Liver (tissue), 9 donors: ENCODE results near the gene URB1. TPM values are rescaled to one million over a fixed set of nuclear protein-coding genes. Genes with fewer than 3 reads are reported as not detected.

ENCODE experiments used
- DNase-seq: peaks from one replicate; pipeline ENCODE4 v3.0.0-alpha.2; 2017; ENCODE audit warnings: low spot score
- H3K27ac ChIP-seq, 2 donors: one replicate each; pipeline ENCODE4 v1.7.0; 2013; ENCODE audit warnings: inconsistent platforms in 2 of 2, low read length in 2 of 2, control low read depth in 1 of 2, low read depth in 1 of 2, mild to moderate bottlenecking in 1 of 2
- H3K27me3 ChIP-seq, 4 donors: one replicate each; pipeline versions ENCODE4 v1.6.1 to v1.7.0; 2013; ENCODE audit warnings: low read length in 3 of 4, inconsistent platforms in 1 of 4, mild to moderate bottlenecking in 1 of 4, moderate library complexity in 1 of 4; ENCODE audit not compliant: control insufficient read depth in 4 of 4, insufficient read depth in 4 of 4
- H3K36me3 ChIP-seq, 4 donors: one replicate each; pipeline versions ENCODE4 v1.6.1 to v1.7.0; 2013; ENCODE audit warnings: low read length in 3 of 4, mild to moderate bottlenecking in 3 of 4, low read depth in 1 of 4, moderate library complexity in 1 of 4; ENCODE audit not compliant: control insufficient read depth in 4 of 4, insufficient read depth in 3 of 4
- H3K4me1 ChIP-seq, 4 donors: one replicate each; pipeline versions ENCODE4 v1.6.1 to v1.7.0; 2013; ENCODE audit warnings: low read length in 3 of 4, mild to moderate bottlenecking in 3 of 4, moderate library complexity in 1 of 4; ENCODE audit not compliant: control insufficient read depth in 4 of 4, insufficient read depth in 4 of 4
- H3K4me3 ChIP-seq, 3 donors: one replicate each; pipeline versions ENCODE4 v1.6.1 to v1.7.0; 2013; ENCODE audit warnings: low read length in 3 of 3, control low read depth in 1 of 3, low read depth in 1 of 3, mild to moderate bottlenecking in 1 of 3
- H3K9ac ChIP-seq, 2 donors: one replicate each; pipeline ENCODE4 v1.7.0; 2013; ENCODE audit warnings: low read length in 2 of 2, mild to moderate bottlenecking in 2 of 2, moderate library complexity in 2 of 2, control low read depth in 1 of 2, low read depth in 1 of 2
- H3K9me3 ChIP-seq, 4 donors: one replicate each; pipeline versions ENCODE4 v1.6.1 to v1.7.0; 2013; ENCODE audit warnings: low read length in 3 of 4; ENCODE audit not compliant: control insufficient read depth in 4 of 4
- EGR1 ChIP-seq, 2 donors: IDR thresholded peaks; 2 replicates each; pipeline ENCODE4 v1.6.1; 2016 to 2018; ENCODE audit warnings: antibody characterized with exemption in 2 of 2, low read depth in 2 of 2
- FOXA1 ChIP-seq: IDR thresholded peaks from 2 replicates; pipeline ENCODE4 v1.6.1; 2016; ENCODE audit warnings: antibody characterized with exemption
- FOXA2 ChIP-seq: IDR thresholded peaks from 2 replicates; pipeline ENCODE4 v1.6.1; 2016; ENCODE audit warnings: antibody characterized with exemption
- GABPA ChIP-seq, 2 donors: IDR thresholded peaks in 1 of 2; conservative IDR thresholded peaks in 1 of 2; 2 replicates each; pipeline ENCODE4 v1.6.1; 2016; ENCODE audit warnings: antibody characterized with exemption in 2 of 2, mild to moderate bottlenecking in 1 of 2, moderate library complexity in 1 of 2
- HNF4A ChIP-seq, 2 donors: conservative IDR thresholded peaks; 2 replicates each; pipeline ENCODE4 v1.6.1; 2016; ENCODE audit warnings: antibody characterized with exemption in 2 of 2, mild to moderate bottlenecking in 2 of 2
- HNF4G ChIP-seq: IDR thresholded peaks from 2 replicates; pipeline ENCODE4 v1.6.1; 2016; ENCODE audit warnings: antibody characterized with exemption
- JUND ChIP-seq, 2 donors: IDR thresholded peaks; 2 replicates each; pipeline ENCODE4 v1.6.1; 2016; ENCODE audit warnings: antibody characterized with exemption in 2 of 2
- RAD21 ChIP-seq, 2 donors: IDR thresholded peaks; 2 replicates each; pipeline ENCODE4 v1.6.1; 2016; ENCODE audit warnings: antibody characterized with exemption in 2 of 2, mild to moderate bottlenecking in 2 of 2
- RXRA ChIP-seq, 2 donors: IDR thresholded peaks; 2 replicates each; pipeline ENCODE4 v1.6.1; 2017 to 2018; ENCODE audit warnings: antibody characterized with exemption in 2 of 2, mild to moderate bottlenecking in 1 of 2
- SP1 ChIP-seq: IDR thresholded peaks from 2 replicates; pipeline ENCODE4 v1.6.1; 2018; ENCODE audit warnings: antibody characterized with exemption, mild to moderate bottlenecking
- TAF1 ChIP-seq: conservative IDR thresholded peaks from 2 replicates; pipeline ENCODE4 v1.6.1; 2016; ENCODE audit warnings: antibody characterized with exemption, mild to moderate bottlenecking
- YY1 ChIP-seq: IDR thresholded peaks from 2 replicates; pipeline ENCODE4 v1.6.1; 2016; ENCODE audit warnings: antibody characterized with exemption, mild to moderate bottlenecking
- WGBS: extraction: QIAGEN DNeasy Blood & Tissue Kit; methylation state at CpG from one replicate; pipeline ENCODE4 v1.1.7; 2013; 5-methylcytosine and 5-hydroxymethylcytosine counted together
- polyA plus RNA-seq, 2 donors: library from polyadenylated mRNA; stranded (reverse) in 1 of 2; unstranded in 1 of 2; fragments of 200-250 nt in 1 of 2; fragments of >200 nt in 1 of 2; fragmentation: Nextera tagmentation in 1 of 2; extraction: Ambion mirVana in 1 of 2; gene quantifications; one replicate each; pipeline versions ENCODE4 v1.2.1 to v1.2.3, GENCODE V29; 2013 to 2015
- total RNA-seq, 2 donors: library from RNA; depleted of rRNA; stranded (reverse); fragments of >200 nt; gene quantifications; one replicate each; pipeline ENCODE4 v1.2.3, GENCODE V29; 2014
- TF ChIP-seq, protein P1 (sequence below): fragments of 150-350 bp; IDR thresholded peaks from 2 replicates; pipeline ENCODE4 v1.5.1; 2017; ENCODE audit warnings: improper control_type of control experiment, low read depth, low read length; ENCODE audit not compliant: missing input control
- TF ChIP-seq, protein P2 (sequence below): IDR thresholded peaks from 2 replicates; pipeline ENCODE4 v1.6.1; 2016; ENCODE audit warnings: antibody characterized with exemption
- TF ChIP-seq, protein P3 (sequence below): IDR thresholded peaks from 2 replicates; pipeline ENCODE4 v1.6.1; 2016; ENCODE audit warnings: antibody characterized with exemption, mild to moderate bottlenecking
- TF ChIP-seq, protein P4 (sequence below): IDR thresholded peaks from 2 replicates; pipeline ENCODE4 v1.6.1; 2016; ENCODE audit warnings: antibody characterized with exemption
- donor health status: healthy.
- donor health status: healthy.
- donor health status: healthy.
- donor health status: healthy.
- donor health status: healthy.

URB1 gene
- total and polyA plus RNA-seq, 4 donors = 2.8 to 14.5 (median 7.1) TPM

DNA sequence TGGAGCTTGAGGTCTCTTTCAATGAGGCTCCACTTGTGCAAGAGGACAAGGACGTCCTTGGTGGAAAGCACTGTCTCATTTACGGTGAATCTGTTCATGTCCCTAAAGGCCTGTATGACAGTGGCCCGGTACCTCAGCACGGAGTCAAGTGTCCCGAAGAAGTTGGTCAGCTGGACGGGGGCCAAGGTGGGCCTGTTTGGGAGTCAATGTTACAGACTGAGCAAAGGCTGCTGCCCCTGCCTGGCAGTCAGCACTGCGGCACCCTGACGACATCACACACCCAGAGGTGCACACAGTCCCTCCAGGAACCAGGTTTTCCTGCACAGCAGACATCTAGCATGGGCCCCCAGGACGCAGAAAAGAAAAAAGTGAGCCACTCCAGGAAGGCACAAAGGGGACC is 75.1 kb downstream of the URB1 start (continued):
- TF ChIP-seq RAD21 (IDR thresholded peaks at IDR 0.05) (no peak), SP1 (no peak), HNF4G (no peak)
- TF ChIP-seq, protein P1, sequence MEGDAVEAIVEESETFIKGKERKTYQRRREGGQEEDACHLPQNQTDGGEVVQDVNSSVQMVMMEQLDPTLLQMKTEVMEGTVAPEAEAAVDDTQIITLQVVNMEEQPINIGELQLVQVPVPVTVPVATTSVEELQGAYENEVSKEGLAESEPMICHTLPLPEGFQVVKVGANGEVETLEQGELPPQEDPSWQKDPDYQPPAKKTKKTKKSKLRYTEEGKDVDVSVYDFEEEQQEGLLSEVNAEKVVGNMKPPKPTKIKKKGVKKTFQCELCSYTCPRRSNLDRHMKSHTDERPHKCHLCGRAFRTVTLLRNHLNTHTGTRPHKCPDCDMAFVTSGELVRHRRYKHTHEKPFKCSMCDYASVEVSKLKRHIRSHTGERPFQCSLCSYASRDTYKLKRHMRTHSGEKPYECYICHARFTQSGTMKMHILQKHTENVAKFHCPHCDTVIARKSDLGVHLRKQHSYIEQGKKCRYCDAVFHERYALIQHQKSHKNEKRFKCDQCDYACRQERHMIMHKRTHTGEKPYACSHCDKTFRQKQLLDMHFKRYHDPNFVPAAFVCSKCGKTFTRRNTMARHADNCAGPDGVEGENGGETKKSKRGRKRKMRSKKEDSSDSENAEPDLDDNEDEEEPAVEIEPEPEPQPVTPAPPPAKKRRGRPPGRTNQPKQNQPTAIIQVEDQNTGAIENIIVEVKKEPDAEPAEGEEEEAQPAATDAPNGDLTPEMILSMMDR = no peak

DNA sequence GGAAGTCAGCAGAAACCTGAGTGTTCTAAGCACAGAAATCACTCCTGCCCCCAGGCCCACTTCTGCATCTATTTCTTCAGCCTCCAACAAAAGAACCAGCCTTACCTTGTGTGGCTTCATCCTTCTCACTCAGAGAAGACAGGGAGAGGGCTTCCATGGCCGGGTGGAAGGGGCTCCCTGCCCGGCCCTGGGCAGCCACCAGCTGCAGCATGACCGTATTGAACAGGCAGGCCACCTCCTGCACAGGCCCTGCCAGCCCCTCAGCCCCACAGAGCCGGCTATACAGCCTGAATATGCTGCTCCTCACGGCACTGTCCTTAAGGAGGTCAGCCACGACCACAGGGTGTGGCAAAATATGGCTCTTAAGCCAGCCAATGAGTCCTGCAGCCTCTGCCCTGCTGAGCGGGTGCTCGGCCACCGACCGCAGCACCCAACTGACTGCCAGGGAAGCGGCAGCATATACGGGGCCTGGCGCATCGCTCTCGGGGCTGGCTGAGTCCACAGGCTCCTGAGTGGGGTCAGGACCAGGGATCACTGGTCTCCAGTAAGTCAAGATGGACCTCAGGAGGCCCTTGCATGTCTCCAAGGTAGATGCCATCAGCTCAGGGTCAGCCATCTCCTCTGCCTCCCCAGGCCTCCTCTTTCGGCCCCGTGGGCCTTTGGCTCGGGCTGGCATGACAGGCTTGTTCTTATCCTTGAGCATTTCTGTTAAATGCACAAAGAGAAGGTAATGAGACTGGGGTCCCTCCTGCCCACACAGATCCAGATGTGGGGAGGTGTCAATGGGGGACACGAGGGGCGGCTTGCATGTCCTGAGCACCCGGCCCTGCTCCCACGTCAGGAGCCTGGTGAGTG is 76.2 kb downstream of the URB1 start:
- H3K9ac ChIP-seq = no peak overlapping the region
- peaks cover 16 to 71% (median 38%) of the 10 kb centered on the region in 4 donors for H3K36me3 ChIP-seq
- H3K4me1 ChIP-seq = no peaks in the 10 kb centered on the region
- TF ChIP-seq, protein P2, sequence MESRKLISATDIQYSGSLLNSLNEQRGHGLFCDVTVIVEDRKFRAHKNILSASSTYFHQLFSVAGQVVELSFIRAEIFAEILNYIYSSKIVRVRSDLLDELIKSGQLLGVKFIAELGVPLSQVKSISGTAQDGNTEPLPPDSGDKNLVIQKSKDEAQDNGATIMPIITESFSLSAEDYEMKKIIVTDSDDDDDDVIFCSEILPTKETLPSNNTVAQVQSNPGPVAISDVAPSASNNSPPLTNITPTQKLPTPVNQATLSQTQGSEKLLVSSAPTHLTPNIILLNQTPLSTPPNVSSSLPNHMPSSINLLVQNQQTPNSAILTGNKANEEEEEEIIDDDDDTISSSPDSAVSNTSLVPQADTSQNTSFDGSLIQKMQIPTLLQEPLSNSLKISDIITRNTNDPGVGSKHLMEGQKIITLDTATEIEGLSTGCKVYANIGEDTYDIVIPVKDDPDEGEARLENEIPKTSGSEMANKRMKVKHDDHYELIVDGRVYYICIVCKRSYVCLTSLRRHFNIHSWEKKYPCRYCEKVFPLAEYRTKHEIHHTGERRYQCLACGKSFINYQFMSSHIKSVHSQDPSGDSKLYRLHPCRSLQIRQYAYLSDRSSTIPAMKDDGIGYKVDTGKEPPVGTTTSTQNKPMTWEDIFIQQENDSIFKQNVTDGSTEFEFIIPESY = no peak
- no peak for TF ChIP-seq YY1
- TF ChIP-seq FOXA2 = no peak
- TF ChIP-seq GABPA (IDR thresholded peaks at IDR 0.05 in 1 of 2, conservative IDR thresholded peaks at IDR 0.05 in 1 of 2) = no peak
- TF ChIP-seq JUND (IDR thresholded peaks at IDR 0.05) = no peak
- TF ChIP-seq EGR1 (IDR thresholded peaks at IDR 0.05; ENCODE audit: low read depth in 2 of 2) = no peak
- TF ChIP-seq RAD21 (IDR thresholded peaks at IDR 0.05) = no peak
- no peak for TF ChIP-seq FOXA1
- no peak for TF ChIP-seq RXRA (IDR thresholded peaks at IDR 0.05)
- TF ChIP-seq, protein P1 = no peak
- no peak for TF ChIP-seq HNF4G
- no peak for TF ChIP-seq TAF1
- no peak for TF ChIP-seq HNF4A (conservative IDR thresholded peaks at IDR 0.05)
- TF ChIP-seq, protein P3, sequence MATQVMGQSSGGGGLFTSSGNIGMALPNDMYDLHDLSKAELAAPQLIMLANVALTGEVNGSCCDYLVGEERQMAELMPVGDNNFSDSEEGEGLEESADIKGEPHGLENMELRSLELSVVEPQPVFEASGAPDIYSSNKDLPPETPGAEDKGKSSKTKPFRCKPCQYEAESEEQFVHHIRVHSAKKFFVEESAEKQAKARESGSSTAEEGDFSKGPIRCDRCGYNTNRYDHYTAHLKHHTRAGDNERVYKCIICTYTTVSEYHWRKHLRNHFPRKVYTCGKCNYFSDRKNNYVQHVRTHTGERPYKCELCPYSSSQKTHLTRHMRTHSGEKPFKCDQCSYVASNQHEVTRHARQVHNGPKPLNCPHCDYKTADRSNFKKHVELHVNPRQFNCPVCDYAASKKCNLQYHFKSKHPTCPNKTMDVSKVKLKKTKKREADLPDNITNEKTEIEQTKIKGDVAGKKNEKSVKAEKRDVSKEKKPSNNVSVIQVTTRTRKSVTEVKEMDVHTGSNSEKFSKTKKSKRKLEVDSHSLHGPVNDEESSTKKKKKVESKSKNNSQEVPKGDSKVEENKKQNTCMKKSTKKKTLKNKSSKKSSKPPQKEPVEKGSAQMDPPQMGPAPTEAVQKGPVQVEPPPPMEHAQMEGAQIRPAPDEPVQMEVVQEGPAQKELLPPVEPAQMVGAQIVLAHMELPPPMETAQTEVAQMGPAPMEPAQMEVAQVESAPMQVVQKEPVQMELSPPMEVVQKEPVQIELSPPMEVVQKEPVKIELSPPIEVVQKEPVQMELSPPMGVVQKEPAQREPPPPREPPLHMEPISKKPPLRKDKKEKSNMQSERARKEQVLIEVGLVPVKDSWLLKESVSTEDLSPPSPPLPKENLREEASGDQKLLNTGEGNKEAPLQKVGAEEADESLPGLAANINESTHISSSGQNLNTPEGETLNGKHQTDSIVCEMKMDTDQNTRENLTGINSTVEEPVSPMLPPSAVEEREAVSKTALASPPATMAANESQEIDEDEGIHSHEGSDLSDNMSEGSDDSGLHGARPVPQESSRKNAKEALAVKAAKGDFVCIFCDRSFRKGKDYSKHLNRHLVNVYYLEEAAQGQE = no peak
- TF ChIP-seq, protein P4, sequence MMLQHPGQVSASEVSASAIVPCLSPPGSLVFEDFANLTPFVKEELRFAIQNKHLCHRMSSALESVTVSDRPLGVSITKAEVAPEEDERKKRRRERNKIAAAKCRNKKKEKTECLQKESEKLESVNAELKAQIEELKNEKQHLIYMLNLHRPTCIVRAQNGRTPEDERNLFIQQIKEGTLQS = no peak
- no peak for DNase-seq
- H3K4me3 ChIP-seq = no peak overlapping the region
- H3K9me3 ChIP-seq = no peaks in the 10 kb centered on the region
- WGBS = 96% methylated on average over 22 of the region's 22 CpGs
- no peaks in the 10 kb centered on the region for H3K27me3 ChIP-seq
- no peak overlapping the region for H3K27ac ChIP-seq
